Left lung (tissue), 10 donors: ENCODE measurements around the gene MTUS2. TPM values are rescaled to one million over a fixed set of nuclear protein-coding genes. Genes with fewer than 3 reads are reported as not detected.

Source experiments
- ATAC-seq: fragments of 200-7000 bp; cut with Tn5 transposase; one replicate; pipeline ENCODE4 v1.9.1; 2020; ENCODE audit warnings: moderate library complexity
- DNase-seq, 4 donors: peaks; one replicate each; pipeline ENCODE4 v3.0.0-alpha.2; 2013 to 2020
- H3K27ac ChIP-seq, 2 donors: fragments of 200-600 bp; sonication (generic) in 1 of 2; one replicate each; pipeline versions ENCODE4 v1.5.0 to v1.8.0; 2020 to 2021
- H3K27me3 ChIP-seq, 2 donors: fragments of 200-600 bp; sonication (generic) in 1 of 2; one replicate each; pipeline versions ENCODE4 v1.5.0 to v1.8.0; 2020 to 2021
- H3K36me3 ChIP-seq, 2 donors: fragments of 200-600 bp; sonication (generic) in 1 of 2; one replicate each; pipeline versions ENCODE4 v1.5.0 to v1.8.0; 2020 to 2021
- H3K4me1 ChIP-seq, 2 donors: fragments of 200-600 bp; one replicate each; pipeline ENCODE4 v1.8.0; 2021
- H3K4me3 ChIP-seq, 2 donors: fragments of 200-600 bp; sonication (generic) in 1 of 2; one replicate each; pipeline versions ENCODE4 v1.5.0 to v1.8.0; 2020 to 2021; ENCODE audit warnings: mild to moderate bottlenecking in 1 of 2
- H3K9me3 ChIP-seq, 2 donors: fragments of 200-600 bp; sonication (generic) in 1 of 2; one replicate each; pipeline versions ENCODE4 v1.5.0 to v1.8.0; 2020 to 2021
- intact Hi-C, 2 donors: fragments of 100-400 bp; cut with DNase I; formaldehyde crosslinking; loops; one replicate each; pipeline versions ENCODE4 v1.11.2 to v1.14.2; 2022
- polyA plus RNA-seq, 6 donors: library from polyadenylated mRNA; unstranded; fragments of 120-200 nt; gene quantifications; one replicate each; pipeline ENCODE4 v1.2.1, GENCODE V29; 2013; ENCODE audit not compliant: insufficient read length in 6 of 6
- total RNA-seq, 2 donors: library from RNA; stranded (reverse); fragmentation: NEBNext Ultra II Directional; extraction: Animal tissue kit (Norgen Biotek cat#: 25700); gene quantifications; one replicate each; pipeline ENCODE4 v1.2.1, GENCODE V29; 2021
- TF ChIP-seq, protein P1 (sequence below), 2 donors: fragments of 200-600 bp; sonication (generic) in 1 of 2; IDR thresholded peaks; one replicate each; pipeline versions ENCODE4 v1.5.0 to v1.8.0; 2021; ENCODE audit warnings: antibody characterized with exemption in 2 of 2
- donor health status: DM: no; HTN: yes; CAD: no.
- donor health status: DM: no; HTN: no; CAD: no.

The MTUS2 gene
- total and polyA plus RNA-seq, 8 donors, result 0.21 to 0.92 (median 0.50) TPM

- TF ChIP-seq, protein P1, sequence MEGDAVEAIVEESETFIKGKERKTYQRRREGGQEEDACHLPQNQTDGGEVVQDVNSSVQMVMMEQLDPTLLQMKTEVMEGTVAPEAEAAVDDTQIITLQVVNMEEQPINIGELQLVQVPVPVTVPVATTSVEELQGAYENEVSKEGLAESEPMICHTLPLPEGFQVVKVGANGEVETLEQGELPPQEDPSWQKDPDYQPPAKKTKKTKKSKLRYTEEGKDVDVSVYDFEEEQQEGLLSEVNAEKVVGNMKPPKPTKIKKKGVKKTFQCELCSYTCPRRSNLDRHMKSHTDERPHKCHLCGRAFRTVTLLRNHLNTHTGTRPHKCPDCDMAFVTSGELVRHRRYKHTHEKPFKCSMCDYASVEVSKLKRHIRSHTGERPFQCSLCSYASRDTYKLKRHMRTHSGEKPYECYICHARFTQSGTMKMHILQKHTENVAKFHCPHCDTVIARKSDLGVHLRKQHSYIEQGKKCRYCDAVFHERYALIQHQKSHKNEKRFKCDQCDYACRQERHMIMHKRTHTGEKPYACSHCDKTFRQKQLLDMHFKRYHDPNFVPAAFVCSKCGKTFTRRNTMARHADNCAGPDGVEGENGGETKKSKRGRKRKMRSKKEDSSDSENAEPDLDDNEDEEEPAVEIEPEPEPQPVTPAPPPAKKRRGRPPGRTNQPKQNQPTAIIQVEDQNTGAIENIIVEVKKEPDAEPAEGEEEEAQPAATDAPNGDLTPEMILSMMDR (IDR thresholded peaks at IDR 0.05), result no peak
- H3K27me3 ChIP-seq, result no peaks in the 10 kb centered on the region
- no peaks in the 10 kb centered on the region for H3K9me3 ChIP-seq
- ATAC-seq (no peak), DNase-seq (peak in 1 of 4 donors; percentile 80)
- intact Hi-C loops, result no loop called here
- H3K36me3 ChIP-seq, result peaks cover 0 to 85% of the 10 kb centered on the region in 2 donors
- no peak overlapping the region for H3K27ac ChIP-seq
- H3K4me3 ChIP-seq, result no peak overlapping the region
- H3K4me1 ChIP-seq, result no peaks in the 10 kb centered on the region
Observed at GRCh38 chr13:29513981-29514719, 694.0 kb downstream of the MTUS2 start.

DNA sequence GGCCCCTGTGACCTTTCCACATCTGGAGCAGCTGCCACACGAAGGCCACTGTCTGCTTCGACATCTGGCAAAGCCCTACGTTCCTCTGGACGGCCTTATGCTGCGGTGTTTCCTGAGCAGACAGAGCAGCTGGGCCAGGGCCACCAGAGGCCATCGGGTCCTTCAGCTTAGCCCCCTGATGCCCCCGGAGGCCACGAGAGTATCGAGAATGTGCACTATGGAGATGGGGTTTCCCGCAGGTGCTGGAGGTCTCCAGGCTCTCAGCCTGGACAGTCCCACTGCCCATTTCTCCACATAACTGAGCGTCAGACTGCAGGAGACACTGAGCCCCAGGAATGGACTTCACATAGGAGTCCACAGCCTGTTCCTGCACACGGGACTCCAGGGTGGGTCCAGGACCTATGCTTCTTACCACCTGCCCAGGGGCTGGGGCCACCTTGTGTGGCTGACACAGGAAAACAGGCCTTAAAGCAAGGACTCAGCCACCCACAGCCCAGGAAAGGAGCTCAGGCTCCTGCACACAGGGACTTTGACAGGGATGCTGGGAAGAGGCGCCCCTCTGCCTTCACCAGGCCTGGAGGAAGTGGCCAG is 694.7 kb downstream of the MTUS2 start:
- ATAC-seq (no peak), DNase-seq (no peak)
- Histone ChIP-seq H3K4me3 (no peak overlapping the region), H3K36me3 (peaks cover 0 to 88% of the 10 kb centered on the region in 2 donors), H3K4me1 (no peaks in the 10 kb centered on the region), H3K9me3 (no peaks in the 10 kb centered on the region), H3K27me3 (no peaks in the 10 kb centered on the region), H3K27ac (no peak overlapping the region)
- TF ChIP-seq, protein P1 (IDR thresholded peaks at IDR 0.05), result no peak
- intact Hi-C loops, result no loop called here

DNA sequence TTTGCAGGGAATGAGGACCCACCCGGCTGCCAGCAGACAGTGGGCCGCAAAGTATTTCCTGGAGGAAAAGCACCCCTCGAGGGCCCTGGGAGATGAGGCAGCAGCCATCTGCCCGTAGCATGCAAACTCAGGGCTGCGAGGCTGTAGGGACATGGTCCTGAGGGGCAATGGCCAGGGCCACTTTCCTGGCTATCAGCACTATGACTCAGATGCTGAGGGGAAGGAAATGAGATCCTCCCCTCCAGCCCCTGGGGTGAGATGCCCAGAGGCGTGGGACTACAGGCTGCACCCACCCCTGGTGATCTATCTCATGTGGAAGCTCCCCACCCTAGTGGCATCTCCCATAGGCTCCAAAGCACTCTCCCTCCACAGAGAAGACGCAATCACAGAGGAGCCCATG is 695.2 kb downstream of the MTUS2 start:
- H3K27me3 ChIP-seq, result no peaks in the 10 kb centered on the region
- TF ChIP-seq, protein P1 (IDR thresholded peaks at IDR 0.05), result no peak
- no peak overlapping the region for H3K4me3 ChIP-seq
- intact Hi-C loops, result no loop called here
- no peak for ATAC-seq
- no peak for DNase-seq
- no peak overlapping the region for H3K27ac ChIP-seq
- no peaks in the 10 kb centered on the region for H3K9me3 ChIP-seq
- H3K4me1 ChIP-seq, result no peaks in the 10 kb centered on the region
- H3K36me3 ChIP-seq, result peaks cover 0 to 88% of the 10 kb centered on the region in 2 donors

- DNase-seq (no peak), ATAC-seq (no peak)
- Histone ChIP-seq H3K36me3 (peaks cover 0 to 83% of the 10 kb centered on the region in 2 donors), H3K4me3 (no peak overlapping the region), H3K27ac (no peak overlapping the region), H3K27me3 (no peaks in the 10 kb centered on the region), H3K9me3 (no peaks in the 10 kb centered on the region), H3K4me1 (no peaks in the 10 kb centered on the region)
- intact Hi-C loops, result no loop called here
- TF ChIP-seq, protein P1 (IDR thresholded peaks at IDR 0.05), result no peak
Observed at GRCh38 chr13:29516012-29516411, 695.9 kb downstream of the MTUS2 start.

GRCh38 chr13:29516880-29517279 is 696.7 kb downstream of the MTUS2 start:
- no peaks in the 10 kb centered on the region for H3K9me3 ChIP-seq
- no peaks in the 10 kb centered on the region for H3K27me3 ChIP-seq
- intact Hi-C loops, result no loop called here
- H3K27ac ChIP-seq, result no peak overlapping the region
- H3K36me3 ChIP-seq, result peaks cover 0 to 83% of the 10 kb centered on the region in 2 donors
- DNase-seq (no peak), ATAC-seq (no peak)
- TF ChIP-seq, protein P1 (IDR thresholded peaks at IDR 0.05), result no peak
- H3K4me1 ChIP-seq, result no peaks in the 10 kb centered on the region
- no peak overlapping the region for H3K4me3 ChIP-seq
